GM06990 (cell line): ENCODE measurements around the gene MAP1B.

ENCODE experiments used
- DNase-seq: peaks from one replicate; pipeline ENCODE4 v3.0.0-alpha.2; 2011; ENCODE audit not compliant: insufficient read length; ENCODE audit errors: extremely low read depth
- H3K27me3 ChIP-seq: replicated peaks from 2 replicates; pipeline ENCODE4 v1.6.0; 2011; ENCODE audit warnings: low read length; ENCODE audit not compliant: control insufficient read depth, insufficient read depth
- H3K36me3 ChIP-seq: 2 replicates; pipeline ENCODE4 v1.5.1; 2011; ENCODE audit warnings: low read length; ENCODE audit not compliant: control insufficient read depth, insufficient read depth
- H3K4me3 ChIP-seq: replicated peaks from 2 replicates; pipeline ENCODE4 v1.5.1; 2011; ENCODE audit warnings: low read depth, mild to moderate bottlenecking, control low read depth, low read length
- TF ChIP-seq, protein P1 (sequence below): IDR thresholded peaks from 2 replicates; pipeline ENCODE4 v1.5.1; 2011; ENCODE audit warnings: low read length, control low read depth, mild to moderate bottlenecking, inconsistent platforms; ENCODE audit not compliant: insufficient read depth, poor library complexity, severe bottlenecking

Gene MAP1B

GRCh38 chr5:72206160-72206559 is 98.9 kb downstream of the MAP1B start:
- no peaks in the 10 kb centered on the region for H3K36me3 ChIP-seq
- no peak overlapping the region for H3K4me3 ChIP-seq
- TF ChIP-seq, protein P1, sequence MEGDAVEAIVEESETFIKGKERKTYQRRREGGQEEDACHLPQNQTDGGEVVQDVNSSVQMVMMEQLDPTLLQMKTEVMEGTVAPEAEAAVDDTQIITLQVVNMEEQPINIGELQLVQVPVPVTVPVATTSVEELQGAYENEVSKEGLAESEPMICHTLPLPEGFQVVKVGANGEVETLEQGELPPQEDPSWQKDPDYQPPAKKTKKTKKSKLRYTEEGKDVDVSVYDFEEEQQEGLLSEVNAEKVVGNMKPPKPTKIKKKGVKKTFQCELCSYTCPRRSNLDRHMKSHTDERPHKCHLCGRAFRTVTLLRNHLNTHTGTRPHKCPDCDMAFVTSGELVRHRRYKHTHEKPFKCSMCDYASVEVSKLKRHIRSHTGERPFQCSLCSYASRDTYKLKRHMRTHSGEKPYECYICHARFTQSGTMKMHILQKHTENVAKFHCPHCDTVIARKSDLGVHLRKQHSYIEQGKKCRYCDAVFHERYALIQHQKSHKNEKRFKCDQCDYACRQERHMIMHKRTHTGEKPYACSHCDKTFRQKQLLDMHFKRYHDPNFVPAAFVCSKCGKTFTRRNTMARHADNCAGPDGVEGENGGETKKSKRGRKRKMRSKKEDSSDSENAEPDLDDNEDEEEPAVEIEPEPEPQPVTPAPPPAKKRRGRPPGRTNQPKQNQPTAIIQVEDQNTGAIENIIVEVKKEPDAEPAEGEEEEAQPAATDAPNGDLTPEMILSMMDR = no peak

DNA sequence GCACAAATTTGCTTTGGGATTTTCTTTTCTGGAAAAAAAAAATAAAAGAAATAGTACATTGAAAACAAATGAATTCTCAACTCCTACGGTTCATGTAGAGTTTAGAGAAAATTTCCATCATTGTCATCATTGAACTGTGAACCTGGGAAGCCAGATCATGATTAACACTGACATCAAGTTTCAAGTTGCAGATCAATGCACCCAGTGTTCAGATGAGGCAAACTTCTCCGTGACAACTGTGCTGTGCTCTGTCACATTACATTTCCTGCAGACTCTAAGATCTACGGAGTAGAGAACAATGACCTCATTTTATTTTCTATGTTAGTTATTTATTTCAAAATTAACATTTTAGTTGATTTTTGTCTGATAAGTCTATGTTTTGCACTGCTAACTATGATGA is 99.7 kb downstream of the MAP1B start:
- no peaks in the 10 kb centered on the region for H3K27me3 ChIP-seq
- no peak overlapping the region for H3K4me3 ChIP-seq
- TF ChIP-seq, protein P1 = no peak
- no peaks in the 10 kb centered on the region for H3K36me3 ChIP-seq
- DNase-seq = no peak

More at GRCh38 chr5:72206160-72206559, 98.9 kb downstream of the MAP1B start:
- H3K27me3 ChIP-seq = no peaks in the 10 kb centered on the region
- no peak for DNase-seq

- no peak overlapping the region for H3K4me3 ChIP-seq
- no peaks in the 10 kb centered on the region for H3K36me3 ChIP-seq
- TF ChIP-seq, protein P1 = no peak
- no peaks in the 10 kb centered on the region for H3K27me3 ChIP-seq
- no peak for DNase-seq
Measured at GRCh38 chr5:72208324-72208926, 101.2 kb downstream of the MAP1B start.

DNA sequence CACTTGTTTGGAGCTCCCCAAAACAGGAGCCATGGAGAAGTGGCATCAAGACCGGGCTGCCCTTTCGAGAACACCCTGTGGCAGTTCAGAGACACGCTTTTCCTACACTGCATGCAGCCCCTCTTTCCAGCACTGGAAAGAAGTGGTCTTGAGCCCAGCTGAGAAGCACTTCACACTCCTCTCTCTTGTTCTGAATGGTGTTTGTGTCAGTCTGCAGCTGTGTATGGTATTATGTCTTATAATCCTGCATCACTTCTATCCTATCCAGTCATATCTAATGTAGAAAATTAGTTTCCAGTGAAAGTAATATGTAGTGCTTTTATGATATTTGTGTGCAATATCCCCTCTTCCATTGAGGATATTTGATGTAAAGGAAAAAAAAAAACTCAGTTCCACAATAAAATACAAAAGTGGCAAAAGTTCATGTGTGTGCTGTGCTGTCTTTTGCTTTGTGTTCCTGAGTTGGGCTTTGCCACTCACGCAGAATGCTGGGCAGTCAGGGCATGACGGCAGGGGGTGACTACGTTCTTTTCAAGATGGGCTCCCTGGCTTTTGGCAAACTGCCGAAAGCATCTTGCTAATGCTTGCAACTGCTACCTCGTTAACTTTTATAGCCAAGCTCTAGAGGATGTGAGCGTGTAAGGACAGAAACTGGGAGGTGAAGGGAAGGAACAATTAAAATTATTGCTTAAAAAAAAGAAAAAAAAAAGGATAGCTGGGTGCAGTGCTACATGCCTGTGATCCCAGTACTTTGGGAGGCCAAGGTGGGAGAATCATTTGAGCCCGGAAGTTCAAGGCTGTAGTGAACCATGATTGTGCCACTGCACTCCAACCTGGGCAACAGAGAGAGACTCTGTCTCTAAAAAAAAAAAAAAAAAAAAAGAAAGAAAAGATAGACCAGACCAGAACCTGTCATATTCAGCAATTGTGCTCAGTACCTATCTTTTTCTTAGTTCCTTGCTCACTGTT is 102.2 kb downstream of the MAP1B start:
- H3K27me3 ChIP-seq = no peaks in the 10 kb centered on the region
- H3K36me3 ChIP-seq = no peaks in the 10 kb centered on the region
- H3K4me3 ChIP-seq = no peak overlapping the region
- TF ChIP-seq, protein P1 = no peak
- no peak for DNase-seq

DNA sequence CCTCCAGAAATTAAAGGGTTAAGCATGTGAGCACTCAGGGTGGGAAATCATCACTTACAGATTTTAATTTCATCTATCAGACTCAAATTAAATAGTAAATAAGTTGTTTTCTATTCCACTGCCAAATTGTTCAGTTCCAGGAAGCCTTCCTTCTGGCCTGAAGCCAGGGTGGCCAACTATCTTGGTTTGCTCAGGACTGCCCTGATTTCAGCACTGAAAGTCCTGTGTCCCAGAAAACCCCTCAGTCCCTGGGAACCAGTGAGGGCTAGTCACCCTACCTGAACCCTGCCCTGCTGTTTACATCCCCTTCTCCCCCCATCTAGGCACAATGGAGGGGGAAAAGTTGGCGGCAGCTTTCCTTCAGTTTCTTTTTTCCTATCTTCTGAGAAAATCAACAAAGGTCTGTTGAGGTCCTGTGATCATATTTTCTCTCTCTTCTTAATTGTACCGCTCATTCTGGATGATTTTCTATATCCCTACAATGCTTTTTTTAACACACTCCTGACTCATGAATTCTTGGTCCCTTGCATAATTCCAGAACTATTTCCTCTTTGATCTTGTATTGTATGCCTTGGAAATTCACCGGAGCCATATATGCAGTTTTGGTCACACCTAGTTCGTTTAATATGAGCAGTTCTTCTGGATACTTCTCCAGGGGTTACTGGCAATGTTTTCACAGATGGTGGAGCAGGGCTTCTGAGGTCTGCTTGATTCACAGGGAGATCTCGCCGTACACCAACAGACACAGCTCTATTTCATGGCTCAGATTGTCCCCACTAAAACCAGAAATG is 103.8 kb downstream of the MAP1B start:
- no peak for DNase-seq
- Histone ChIP-seq H3K27me3 (no peaks in the 10 kb centered on the region), H3K36me3 (peaks cover 2% of the 10 kb centered on the region; the same call in 1 of the 2 replicates), H3K4me3 (no peak overlapping the region)
- TF ChIP-seq, protein P1 = no peak
